GM19099 (cell line): ENCODE data around the gene FCAR.
A peak's percentile ranks its signal among the peaks of the same experiment; 100 is the strongest.

ENCODE experiments used
- POLR2A ChIP-seq: IDR thresholded peaks from 3 replicates; pipeline ENCODE4 v1.6.1; 2011; ENCODE audit warnings: low read depth; ENCODE audit not compliant: insufficient read length; ENCODE audit errors: extremely low read depth

The FCAR gene

GRCh38 chr19:54906819-54907218 is 32.8 kb downstream of the FCAR start:
- TF ChIP-seq POLR2A: no peak

GRCh38 chr19:54916822-54917221 is 42.8 kb downstream of the FCAR start:
- no peak for TF ChIP-seq POLR2A

GRCh38 chr19:54918499-54918898 is 44.5 kb downstream of the FCAR start:
- TF ChIP-seq POLR2A: no peak

GRCh38 chr19:54921082-54921481 is 47.0 kb downstream of the FCAR start:
- TF ChIP-seq POLR2A: no peak

GRCh38 chr19:54923276-54923675 is 49.2 kb downstream of the FCAR start:
- no peak for TF ChIP-seq POLR2A

GRCh38 chr19:54928299-54928698 is 54.3 kb downstream of the FCAR start:
- TF ChIP-seq POLR2A: no peak

GRCh38 chr19:54937926-54938325 is 63.9 kb downstream of the FCAR start:
- no peak for TF ChIP-seq POLR2A

- TF ChIP-seq POLR2A: peak; percentile 19
Observed at GRCh38 chr19:54938906-54939305, 64.9 kb downstream of the FCAR start.
